KOPT-K1 (cell line): Measurements from ENCODE around the gene GCN1.
"Not testable (repeated sequence)": the region's sequence is repeated elsewhere in the genome, so short reads cannot be mapped to it uniquely, and the experiment has no call there.

Experiments used
- H3K27ac ChIP-seq: fragments of 200-600 bp; sonication (generic); 2 replicates; pipeline ENCODE4 v1.5.1; 2016; ENCODE audit warnings: antibody characterized with exemption, mild to moderate bottlenecking, low read depth, low read length; ENCODE audit not compliant: poor library complexity, severe bottlenecking
- H3K36me3 ChIP-seq: fragments of 200-600 bp; sonication (generic); 2 replicates; pipeline ENCODE4 v1.5.1; 2017; ENCODE audit warnings: antibody characterized with exemption, mild to moderate bottlenecking, low read length, moderate library complexity; ENCODE audit not compliant: insufficient read depth
- H3K9me3 ChIP-seq: fragments of 200-600 bp; sonication (generic); 2 replicates; pipeline ENCODE4 v1.5.1; 2017; ENCODE audit warnings: antibody characterized with exemption, low read length, mild to moderate bottlenecking; ENCODE audit not compliant: insufficient read depth, poor library complexity, severe bottlenecking

GCN1 gene

DNA sequence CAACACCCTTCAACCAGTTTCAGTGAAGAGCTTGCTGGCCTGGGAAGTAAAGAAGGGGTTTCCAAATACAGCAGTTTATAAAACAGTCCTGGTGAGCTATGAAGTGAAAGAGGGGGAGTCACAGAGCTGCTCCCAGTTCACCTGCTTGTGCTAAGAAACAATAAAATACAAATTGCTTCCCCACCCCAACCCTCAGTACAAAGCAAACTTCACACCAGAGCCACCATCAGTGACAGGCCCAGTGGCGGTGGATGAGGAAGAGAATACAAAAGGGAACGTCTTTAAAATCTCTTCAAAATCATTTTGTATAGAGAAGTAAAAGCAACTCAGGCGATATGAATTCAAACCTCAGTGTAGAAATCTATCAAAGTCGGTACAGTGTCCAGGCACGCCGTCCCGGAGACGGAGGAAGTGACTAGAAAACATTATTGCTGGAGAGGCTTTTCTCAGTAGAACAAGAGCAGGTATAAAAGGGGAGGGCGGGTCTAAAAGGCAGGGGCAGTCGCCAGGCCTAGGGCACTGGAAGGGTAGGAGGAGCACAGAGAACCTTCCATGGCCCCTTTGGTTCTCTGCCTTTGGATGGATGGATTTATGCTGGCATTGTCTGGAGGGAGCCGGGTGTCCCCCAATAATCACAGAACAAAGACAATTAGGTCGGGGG lies 16.9 kb upstream of the GCN1 start:
- Histone ChIP-seq H3K36me3 (peaks cover 32% of the 10 kb centered on the region), H3K27ac (no peak overlapping the region)

DNA sequence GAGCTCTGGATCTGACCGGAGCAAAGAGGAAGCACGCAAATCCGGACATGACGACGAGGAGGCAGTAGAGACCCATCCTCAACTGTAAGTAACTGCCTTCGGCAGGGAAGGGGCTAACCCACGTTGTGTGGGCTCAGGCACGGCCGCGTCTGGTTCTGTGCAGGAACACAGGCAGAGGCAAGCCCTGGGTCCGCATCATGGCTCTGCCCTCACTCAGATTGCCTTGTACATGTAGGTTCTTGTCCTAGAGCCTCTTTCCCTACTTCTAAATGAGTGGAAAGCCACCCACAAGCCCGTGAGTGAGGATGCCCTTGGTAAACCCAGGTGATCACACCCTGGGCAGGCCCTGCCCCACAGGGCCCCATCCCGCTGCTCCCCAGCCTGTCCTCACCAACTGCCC lies 15.3 kb upstream of the GCN1 start:
- no peak overlapping the region for H3K27ac ChIP-seq
- H3K9me3 ChIP-seq = no peaks in the 10 kb centered on the region
- H3K36me3 ChIP-seq = peaks cover 33% of the 10 kb centered on the region

More for the DNA sequence above, 16.9 kb upstream of the GCN1 start:
- H3K9me3 ChIP-seq = no peaks in the 10 kb centered on the region

DNA sequence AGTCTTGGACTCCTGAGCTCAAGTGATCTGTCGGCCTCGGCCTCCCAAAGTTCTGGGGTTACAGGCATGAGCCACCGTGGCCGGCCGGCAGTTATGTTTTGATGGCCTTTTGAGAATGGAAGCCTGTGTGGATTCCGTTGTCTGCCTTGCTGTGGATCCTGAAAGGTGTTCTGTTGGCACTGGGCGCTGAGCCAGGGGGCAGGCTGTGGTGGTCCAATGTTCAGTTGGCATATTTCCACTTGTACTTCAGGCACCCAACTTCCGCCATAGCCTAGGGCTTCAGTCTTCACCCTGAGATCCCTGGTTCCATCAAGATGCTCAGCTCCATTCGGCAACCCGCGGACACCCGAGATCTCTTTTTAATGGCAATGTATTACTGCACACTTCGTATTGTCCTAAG lies 12.7 kb upstream of the GCN1 start:
- Histone ChIP-seq H3K27ac (no peak overlapping the region), H3K36me3 (peaks cover 31% of the 10 kb centered on the region), H3K9me3 (no peaks in the 10 kb centered on the region)

- peaks cover 26% of the 10 kb centered on the region for H3K36me3 ChIP-seq
- H3K27ac ChIP-seq, H3K9me3 ChIP-seq: not testable (repeated sequence)
These were observed 12.3 kb upstream of the GCN1 start for GRCh38 chr12:120206781-120207180.

- Histone ChIP-seq H3K9me3 (no peaks in the 10 kb centered on the region), H3K27ac (no peak overlapping the region), H3K36me3 (peaks cover 25% of the 10 kb centered on the region)
These were observed 11.7 kb upstream of the GCN1 start for GRCh38 chr12:120206228-120206627.

- Histone ChIP-seq H3K27ac (no peak overlapping the region), H3K9me3 (no peaks in the 10 kb centered on the region), H3K36me3 (peaks cover 30% of the 10 kb centered on the region)
These were observed 9.7 kb upstream of the GCN1 start for GRCh38 chr12:120204171-120204570.

DNA sequence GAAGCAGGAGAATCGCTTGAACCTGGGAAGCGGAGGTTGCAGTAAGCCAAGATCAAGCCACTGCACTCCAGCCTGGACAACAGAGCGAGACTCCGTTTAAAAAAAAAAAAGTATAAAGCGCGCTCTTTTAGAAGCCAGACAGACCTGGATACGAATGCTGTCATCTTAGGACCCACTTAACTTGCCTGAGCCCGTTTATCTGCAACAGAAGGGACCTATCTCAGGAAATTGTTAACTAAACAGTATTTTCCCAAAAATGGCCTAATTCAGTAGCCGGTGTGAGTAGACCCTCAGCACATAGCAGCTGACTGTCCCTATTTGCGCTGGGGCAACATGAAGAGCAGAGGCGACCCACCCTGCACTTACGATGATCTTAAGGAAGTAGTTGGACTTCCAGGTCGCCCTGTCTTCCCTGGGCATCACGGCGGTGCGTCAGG lies 5.9 kb upstream of the GCN1 start:
- Histone ChIP-seq H3K27ac (peak overlapping the region; percentile 89), H3K9me3 (no peaks in the 10 kb centered on the region), H3K36me3 (peaks cover 53% of the 10 kb centered on the region)

DNA sequence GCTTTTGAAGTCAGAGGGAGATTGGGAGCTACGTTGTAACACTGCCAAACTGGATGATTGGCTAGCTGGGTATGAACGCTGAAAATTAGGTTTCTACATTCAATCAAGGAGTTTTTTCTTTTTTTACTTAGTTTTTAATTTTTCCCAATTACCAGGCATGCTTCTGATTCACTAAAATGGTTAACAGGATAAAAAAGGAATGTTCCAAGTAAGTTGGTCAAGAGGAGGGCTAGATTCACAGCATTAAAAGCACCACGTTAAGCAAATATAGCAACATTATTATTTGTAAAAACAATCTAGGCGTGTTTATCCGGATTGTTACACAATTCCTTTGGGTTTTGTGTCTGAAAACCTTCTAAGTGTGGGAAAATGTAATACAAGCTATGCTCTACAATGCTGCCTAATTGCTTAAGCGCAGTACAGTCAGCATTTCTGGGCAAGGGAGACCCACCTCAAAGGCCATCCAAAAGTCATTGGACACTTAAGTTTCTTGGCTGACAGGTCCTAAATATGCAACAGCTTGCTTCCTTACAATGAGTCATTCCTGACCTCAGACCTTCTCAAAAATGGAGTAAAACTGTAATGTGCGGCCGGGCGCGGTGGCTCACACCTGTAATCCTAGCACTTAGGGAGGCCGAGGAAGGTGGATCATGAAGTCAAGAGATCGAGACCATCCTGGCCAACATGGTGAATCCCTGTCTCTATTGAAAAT lies 5.2 kb upstream of the GCN1 start:
- peaks cover 53% of the 10 kb centered on the region for H3K36me3 ChIP-seq
- H3K9me3 ChIP-seq = no peaks in the 10 kb centered on the region
- peak overlapping the region; percentile 89 for H3K27ac ChIP-seq

GRCh38 chr12:120199025-120199424 lies 4.5 kb upstream of the GCN1 start:
- Histone ChIP-seq H3K27ac (peak overlapping the region; percentile 89), H3K9me3 (no peaks in the 10 kb centered on the region), H3K36me3 (peaks cover 53% of the 10 kb centered on the region)

DNA sequence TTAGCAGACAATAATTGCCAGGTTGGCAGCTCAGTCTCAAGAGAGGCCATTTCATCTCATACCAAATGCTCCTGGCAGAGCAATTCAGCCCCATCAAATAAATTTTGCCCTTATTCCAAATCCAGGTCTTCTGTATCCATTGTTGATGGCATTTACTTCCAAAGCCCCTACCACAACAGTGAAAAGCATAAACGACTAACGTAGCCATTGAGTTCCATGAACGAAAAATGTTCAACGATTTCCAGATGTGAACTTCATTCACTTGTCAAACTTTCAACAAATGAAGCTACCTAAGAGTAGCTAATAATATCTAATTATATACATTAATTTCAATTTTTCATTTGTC lies 3.0 kb upstream of the GCN1 start:
- H3K9me3 ChIP-seq = no peaks in the 10 kb centered on the region
- peaks cover 53% of the 10 kb centered on the region for H3K36me3 ChIP-seq
- H3K27ac ChIP-seq = no peak overlapping the region

DNA sequence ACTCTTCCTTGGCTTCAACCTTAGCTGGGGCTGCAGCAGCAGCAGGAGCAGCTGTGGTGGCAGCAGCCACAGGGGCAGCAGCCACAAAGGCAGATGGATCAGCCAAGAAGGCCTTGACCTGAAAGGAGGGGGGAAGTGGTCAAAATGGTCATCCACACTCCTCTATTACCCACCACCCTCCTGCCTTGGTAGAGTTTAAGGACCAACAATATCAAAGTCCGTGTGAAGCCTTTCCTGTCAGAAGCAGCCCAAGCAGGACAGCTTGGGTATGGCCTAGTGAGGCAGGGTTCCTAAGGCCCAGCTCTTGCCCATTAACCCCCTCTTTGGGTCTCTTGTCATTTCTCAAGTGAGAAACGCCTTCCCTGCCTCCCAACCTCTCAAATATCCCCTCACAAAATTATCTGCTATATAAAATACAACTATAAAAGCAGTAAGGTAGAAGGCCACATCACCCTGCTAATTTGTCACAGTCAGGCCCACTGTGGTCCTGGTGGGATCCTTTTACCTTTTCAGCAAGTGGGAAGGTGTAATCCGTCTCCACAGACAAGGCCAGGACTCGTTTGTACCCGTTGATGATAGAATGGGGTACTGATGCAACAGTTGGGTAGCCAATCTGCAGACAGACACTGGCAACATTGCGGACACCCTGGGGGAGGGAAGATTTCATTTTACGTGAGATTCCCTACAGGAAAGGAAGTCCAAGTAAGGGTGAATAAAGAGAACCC lies 2.5 kb upstream of the GCN1 start:
- H3K27ac ChIP-seq, H3K9me3 ChIP-seq: not testable (repeated sequence)
- H3K36me3 ChIP-seq = peaks cover 56% of the 10 kb centered on the region

GRCh38 chr12:120196363-120196762 lies 1.8 kb upstream of the GCN1 start:
- H3K27ac ChIP-seq = no peak overlapping the region
- H3K36me3 ChIP-seq = peaks cover 62% of the 10 kb centered on the region
- H3K9me3 ChIP-seq = no peaks in the 10 kb centered on the region

GRCh38 chr12:120194226-120194533 lies 335 bp downstream of the GCN1 start:
- Histone ChIP-seq H3K9me3 (no peaks in the 10 kb centered on the region), H3K36me3 (peaks cover 68% of the 10 kb centered on the region), H3K27ac (peak overlapping the region; percentile 81)

GRCh38 chr12:120193286-120193685 lies 1.2 kb downstream of the GCN1 start:
- peak overlapping the region; percentile 81 for H3K27ac ChIP-seq
- H3K36me3 ChIP-seq = peaks cover 68% of the 10 kb centered on the region
- H3K9me3 ChIP-seq = not testable (repeated sequence)

DNA sequence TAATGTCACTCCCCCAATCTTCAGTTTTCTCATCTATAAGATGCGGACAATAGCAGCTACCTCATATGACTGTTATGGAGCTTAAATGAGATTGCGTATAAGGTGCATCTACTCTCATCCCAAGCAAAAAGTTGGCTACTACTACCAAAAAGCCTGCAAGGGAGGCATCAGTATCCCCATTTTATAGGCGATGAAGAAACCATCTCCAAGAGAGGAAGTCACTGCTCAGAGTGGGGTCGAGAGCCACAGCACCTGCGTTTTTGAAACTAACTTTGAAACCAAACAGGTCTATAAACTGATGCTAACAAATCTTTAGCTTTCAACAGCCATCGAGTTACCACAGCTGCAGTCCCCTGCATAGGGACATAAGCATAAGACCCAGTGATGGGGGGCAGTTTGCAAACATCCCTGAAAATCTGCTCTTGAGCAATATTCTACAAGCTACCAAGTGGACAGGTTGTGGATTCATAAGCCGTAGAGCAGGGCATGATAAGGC lies 3.5 kb downstream of the GCN1 start:
- Histone ChIP-seq H3K36me3 (peaks cover 68% of the 10 kb centered on the region), H3K9me3 (no peaks in the 10 kb centered on the region), H3K27ac (no peak overlapping the region)
